Nephron (organoid): ENCODE data around the gene SLC5A1.

ENCODE experiments used
- H3K27ac Mint-ChIP-seq, 3 experiments: 2 replicates each; pipeline ENCODE4 v1.8.0; 2020; ENCODE audit warnings: mixed read lengths in 3 of 3, mild to moderate bottlenecking in 2 of 3, moderate library complexity in 1 of 3
- H3K27me3 Mint-ChIP-seq: 2 replicates; pipeline ENCODE4 v1.8.0; 2021; ENCODE audit warnings: low read depth, mild to moderate bottlenecking, moderate library complexity, mixed read lengths
- H3K36me3 Mint-ChIP-seq: 2 replicates; pipeline ENCODE4 v1.8.0; 2020; ENCODE audit warnings: low read depth, mixed read lengths
- H3K4me1 Mint-ChIP-seq: 2 replicates; pipeline ENCODE4 v1.8.0; 2020; ENCODE audit warnings: mixed read lengths
- H3K4me3 Mint-ChIP-seq, 3 experiments: 2 replicates each; pipeline ENCODE4 v1.8.0; 2020; ENCODE audit warnings: mild to moderate bottlenecking in 3 of 3, mixed read lengths in 3 of 3, moderate library complexity in 2 of 3
- H3K9me3 Mint-ChIP-seq: 2 replicates; pipeline ENCODE4 v1.8.0; 2020; ENCODE audit warnings: mixed read lengths
- CTCF ChIP-seq, 3 experiments: fragments of 200-600 bp; sonication (generic); IDR thresholded peaks; one replicate each; pipeline ENCODE4 v1.5.0; 2021; ENCODE audit warnings: antibody characterized with exemption in 3 of 3; ENCODE audit not compliant: unreplicated experiment in 3 of 3

SLC5A1 gene

GRCh38 chr22:32013200-32013599 lies 29.9 kb upstream of the SLC5A1 start:
- H3K4me1 Mint-ChIP-seq, result no peaks in the 10 kb centered on the region
- TF ChIP-seq CTCF (IDR thresholded peaks at IDR 0.05; ENCODE audit: unreplicated experiment in 3 of 3), result no peak
- H3K4me3 Mint-ChIP-seq, result no peak overlapping the region
- H3K9me3 Mint-ChIP-seq, result peaks cover 30% of the 10 kb centered on the region
- no peak overlapping the region for H3K27ac Mint-ChIP-seq
- peaks cover 4% of the 10 kb centered on the region for H3K27me3 Mint-ChIP-seq
- peaks cover 4% of the 10 kb centered on the region for H3K36me3 Mint-ChIP-seq

GRCh38 chr22:32016081-32016480 lies 27.0 kb upstream of the SLC5A1 start:
- Mint-ChIP-seq H3K27me3 (peaks cover 7% of the 10 kb centered on the region), H3K27ac (no peak overlapping the region), H3K36me3 (peaks cover 4% of the 10 kb centered on the region), H3K4me3 (no peak overlapping the region), H3K9me3 (peaks cover 25% of the 10 kb centered on the region), H3K4me1 (no peaks in the 10 kb centered on the region)
- TF ChIP-seq CTCF (IDR thresholded peaks at IDR 0.05; ENCODE audit: unreplicated experiment in 3 of 3), result no peak

- no peak for TF ChIP-seq CTCF (IDR thresholded peaks at IDR 0.05; ENCODE audit: unreplicated experiment in 3 of 3)
- Mint-ChIP-seq H3K27me3 (peaks cover 7% of the 10 kb centered on the region), H3K4me1 (no peaks in the 10 kb centered on the region), H3K27ac (no peak overlapping the region), H3K4me3 (no peak overlapping the region), H3K9me3 (peaks cover 14% of the 10 kb centered on the region), H3K36me3 (peaks cover 4% of the 10 kb centered on the region)
Measured at GRCh38 chr22:32018056-32018455, 25.0 kb upstream of the SLC5A1 start.

- Mint-ChIP-seq H3K27ac (no peak overlapping the region), H3K27me3 (peaks cover 7% of the 10 kb centered on the region), H3K4me3 (no peak overlapping the region), H3K4me1 (no peaks in the 10 kb centered on the region), H3K9me3 (peaks cover 6% of the 10 kb centered on the region), H3K36me3 (no peaks in the 10 kb centered on the region)
- TF ChIP-seq CTCF (IDR thresholded peaks at IDR 0.05; ENCODE audit: unreplicated experiment in 3 of 3), result no peak
Measured at GRCh38 chr22:32020117-32020516, 22.9 kb upstream of the SLC5A1 start.

- TF ChIP-seq CTCF (IDR thresholded peaks at IDR 0.05; ENCODE audit: unreplicated experiment in 3 of 3), result no peak
- no peaks in the 10 kb centered on the region for H3K36me3 Mint-ChIP-seq
- no peaks in the 10 kb centered on the region for H3K4me1 Mint-ChIP-seq
- H3K9me3 Mint-ChIP-seq, result peaks cover 2% of the 10 kb centered on the region
- no peak overlapping the region for H3K4me3 Mint-ChIP-seq
- no peak overlapping the region for H3K27ac Mint-ChIP-seq
- H3K27me3 Mint-ChIP-seq, result peaks cover 7% of the 10 kb centered on the region
Measured at GRCh38 chr22:32021716-32022115, 21.3 kb upstream of the SLC5A1 start.

GRCh38 chr22:32023251-32023827 lies 19.7 kb upstream of the SLC5A1 start:
- no peak for TF ChIP-seq CTCF (IDR thresholded peaks at IDR 0.05; ENCODE audit: unreplicated experiment in 3 of 3)
- Mint-ChIP-seq H3K9me3 (peaks cover 2% of the 10 kb centered on the region), H3K4me1 (no peaks in the 10 kb centered on the region), H3K36me3 (no peaks in the 10 kb centered on the region), H3K27me3 (peaks cover 4% of the 10 kb centered on the region), H3K4me3 (no peak overlapping the region), H3K27ac (no peak overlapping the region)
